IMR-90 (cell line): ENCODE measurements around the gene CAMK2D. TPM values are rescaled to one million over a fixed set of nuclear protein-coding genes. Genes with fewer than 3 reads are reported as not detected.

Source experiments
- ATAC-seq: fragments of 200-7000 bp; cut with Tn5 transposase; 2 replicates; pipeline ENCODE4 v1.9.1; 2020; ENCODE audit warnings: low read depth, mild to moderate bottlenecking, moderate library complexity
- BruUV-seq: library from RNA; stranded (reverse); fragments of 400-500 nt; replicated peaks from 2 replicates; lab custom pipeline; 2021; lab: Mats Ljungman, UMichigan
- CTCF ChIA-PET: fragments of 300-600 bp; formaldehyde crosslinking; extraction: SDS; loops from one replicate; lab custom pipeline; 2021; ENCODE audit warnings: antibody characterized with exemption; lab: Yijun Ruan, JAX
- POLR2A ChIA-PET: fragments of 300-600 bp; sonication (Branson Sonifier 250); formaldehyde crosslinking; loops from one replicate; lab custom pipeline; 2022; ENCODE audit warnings: antibody characterized with exemption; ENCODE audit not compliant: unreplicated experiment; lab: Charles Lee
- DNase-seq: peaks from one replicate; pipeline ENCODE4 v3.0.0; 2013
- H2AFZ ChIP-seq: replicated peaks from 2 replicates; pipeline ENCODE3; 2013; ENCODE audit warnings: low read length, mild to moderate bottlenecking; ENCODE audit not compliant: poor library complexity
- H2AK5ac ChIP-seq: 2 replicates; pipeline ENCODE4 v1.6.1; 2013; ENCODE audit warnings: low read depth, low read length, inconsistent platforms
- H2AK9ac ChIP-seq: replicated peaks from 2 replicates; pipeline ENCODE3; 2013; ENCODE audit warnings: mild to moderate bottlenecking, low read depth, low read length, moderate library complexity; ENCODE audit not compliant: poor library complexity
- H2BK120ac ChIP-seq: 2 replicates; pipeline ENCODE4 v1.6.1; 2013; ENCODE audit warnings: low read depth, low read length, inconsistent platforms
- H2BK15ac ChIP-seq: 3 replicates; pipeline ENCODE4 v1.6.1; 2013; ENCODE audit warnings: low read depth, low read length, inconsistent platforms
- H2BK20ac ChIP-seq: 2 replicates; pipeline ENCODE4 v1.6.1; 2013; ENCODE audit warnings: low read depth, mild to moderate bottlenecking, inconsistent platforms, low read length, moderate library complexity
- H2BK5ac ChIP-seq: 2 replicates; pipeline ENCODE4 v1.6.1; 2013; ENCODE audit warnings: mild to moderate bottlenecking, low read depth, low read length, inconsistent platforms; ENCODE audit not compliant: poor library complexity, severe bottlenecking
- H3K14ac ChIP-seq: replicated peaks from 2 replicates; pipeline ENCODE4 v1.6.1; 2013; ENCODE audit warnings: low read depth, low read length, inconsistent platforms
- H3K18ac ChIP-seq: 2 replicates; pipeline ENCODE4 v1.6.1; 2013; ENCODE audit warnings: low read depth, low read length, control low read depth
- H3K23ac ChIP-seq: 2 replicates; pipeline ENCODE4 v1.6.1; 2013; ENCODE audit warnings: low read depth, low read length, inconsistent platforms
- H3K27ac ChIP-seq: 2 replicates; pipeline ENCODE4 v1.5.1; 2013; ENCODE audit warnings: mild to moderate bottlenecking, control low read depth, low read length; ENCODE audit not compliant: insufficient read depth
- H3K27me3 ChIP-seq: 2 replicates; pipeline ENCODE4 v1.6.1; 2013; ENCODE audit warnings: low read length; ENCODE audit not compliant: control insufficient read depth, insufficient read depth
- H3K36me3 ChIP-seq: 2 replicates; pipeline ENCODE4 v1.6.1; 2013; ENCODE audit warnings: low read length, mixed read lengths; ENCODE audit not compliant: control insufficient read depth, insufficient read depth
- H3K4ac ChIP-seq: 2 replicates; pipeline ENCODE4 v1.6.1; 2013; ENCODE audit warnings: low read depth, low read length, inconsistent platforms
- H3K4me1 ChIP-seq: 2 replicates; pipeline ENCODE4 v1.6.1; 2013; ENCODE audit warnings: low read length, mixed read lengths; ENCODE audit not compliant: control insufficient read depth, insufficient read depth
- H3K4me2 ChIP-seq: 2 replicates; pipeline ENCODE4 v1.6.1; 2013; ENCODE audit warnings: low read depth, mild to moderate bottlenecking, control low read depth, low read length, moderate library complexity
- H3K4me3 ChIP-seq: 2 replicates; pipeline ENCODE4 v1.5.1; 2013; ENCODE audit warnings: low read depth, mild to moderate bottlenecking, control low read depth, low read length, moderate library complexity; ENCODE audit not compliant: insufficient read depth
- H3K56ac ChIP-seq: 2 replicates; pipeline ENCODE4 v1.6.1; 2013; ENCODE audit warnings: low read length, inconsistent platforms; ENCODE audit not compliant: insufficient read depth; ENCODE audit errors: extremely low read depth
- H3K79me1 ChIP-seq, 2 experiments: 2 replicates each; pipeline ENCODE4 v1.6.1; 2013; ENCODE audit warnings: low read length in 2 of 2, inconsistent platforms in 1 of 2, low read depth in 1 of 2
- H3K9ac ChIP-seq: 2 replicates; pipeline ENCODE4 v1.6.1; 2013; ENCODE audit warnings: low read depth, low read length, control low read depth
- H3K9me1 ChIP-seq: 2 replicates; pipeline ENCODE4 v1.6.1; 2013; ENCODE audit warnings: low read length, inconsistent platforms; ENCODE audit not compliant: insufficient read depth
- H3K9me3 ChIP-seq: 2 replicates; pipeline ENCODE4 v1.6.1; 2013; ENCODE audit warnings: low read length; ENCODE audit not compliant: control insufficient read depth, insufficient read depth
- H4K20me1 ChIP-seq: 2 replicates; pipeline ENCODE4 v1.6.1; 2013; ENCODE audit warnings: low read length, inconsistent platforms; ENCODE audit not compliant: insufficient read depth
- H4K5ac ChIP-seq: 2 replicates; pipeline ENCODE4 v1.6.1; 2013; ENCODE audit warnings: mild to moderate bottlenecking, low read depth, low read length, control low read depth
- H4K8ac ChIP-seq, 2 experiments: 2 replicates each; pipeline ENCODE4 v1.6.1; 2013; ENCODE audit warnings: low read depth in 2 of 2, low read length in 2 of 2, control low read depth in 1 of 2, inconsistent platforms in 1 of 2
- H4K91ac ChIP-seq: 2 replicates; pipeline ENCODE4 v1.6.1; 2013; ENCODE audit warnings: low read depth, low read length, inconsistent platforms; ENCODE audit not compliant: insufficient read depth
- BHLHE40 ChIP-seq: fragments of 150-350 bp; IDR thresholded peaks from 2 replicates; pipeline ENCODE4 v1.6.1; 2016; ENCODE audit warnings: mild to moderate bottlenecking, low read depth, low read length
- CHD1 ChIP-seq: IDR thresholded peaks from 2 replicates; pipeline ENCODE4 v1.6.1; 2012; ENCODE audit warnings: low read depth, low read length, improper control_type of control experiment
- CTCF ChIP-seq: conservative IDR thresholded peaks from 2 replicates; pipeline ENCODE4 v1.5.1; 2012; ENCODE audit warnings: mild to moderate bottlenecking, low read depth, low read length, improper control_type of control experiment
- FOS ChIP-seq: fragments of 150-350 bp; IDR thresholded peaks from 2 replicates; pipeline ENCODE4 v1.6.1; 2016; ENCODE audit warnings: low read depth, low read length
- MAZ ChIP-seq: IDR thresholded peaks from 2 replicates; pipeline ENCODE4 v1.6.1; 2012; ENCODE audit warnings: low read depth, mild to moderate bottlenecking, low read length, improper control_type of control experiment, moderate library complexity, borderline replicate concordance
- NFE2L2 ChIP-seq: fragments of 150-350 bp; IDR thresholded peaks from 2 replicates; pipeline ENCODE4 v1.6.1; 2016; ENCODE audit warnings: low read depth, mild to moderate bottlenecking, low read length
- POLR2A ChIP-seq: IDR thresholded peaks from 2 replicates; pipeline ENCODE4 v1.6.1; 2012; ENCODE audit warnings: mild to moderate bottlenecking, low read depth, low read length
- RAD21 ChIP-seq: IDR thresholded peaks from 2 replicates; pipeline ENCODE4 v1.6.1; 2012; ENCODE audit warnings: low read length, improper control_type of control experiment
- RCOR1 ChIP-seq: IDR thresholded peaks from 2 replicates; pipeline ENCODE4 v1.6.1; 2012; ENCODE audit warnings: mild to moderate bottlenecking, low read length, improper control_type of control experiment; ENCODE audit not compliant: insufficient replicate concordance
- RFX5 ChIP-seq: IDR thresholded peaks from 2 replicates; pipeline ENCODE4 v1.8.0; 2012; ENCODE audit warnings: low read depth, mild to moderate bottlenecking, low read length, moderate library complexity
- SMC3 ChIP-seq: fragments of 150-350 bp; IDR thresholded peaks from 2 replicates; pipeline ENCODE4 v1.6.1; 2016; ENCODE audit warnings: low read depth, mild to moderate bottlenecking, antibody characterized with exemption, low read length, moderate library complexity
- WGBS, 2 experiments: methylation state at CpG; one replicate each; pipeline versions ENCODE4 v1.1.5 to v1.1.7; 2013; ENCODE audit warnings: missing lambda C conversion rate in 2 of 2; ENCODE audit not compliant: insufficient read length in 1 of 2; ENCODE audit errors: extremely low coverage in 2 of 2; 5-methylcytosine and 5-hydroxymethylcytosine counted together
- dilution Hi-C: fragments of 300-500 bp; cut with HindIII; formaldehyde crosslinking; loops from one replicate; pipeline ENCODE4 v1.14.3; 2018; ENCODE audit warnings: low sequenced_read_pairs; ENCODE audit not compliant: unreplicated experiment
- in situ Hi-C: fragments of 300-500 bp; cut with MboI; formaldehyde crosslinking; loops from 3 replicates; pipeline ENCODE4 v1.14.3; 2019; ENCODE audit warnings: low sequenced_read_pairs, inconsistent platforms, mixed read lengths
- intact Hi-C: fragments of 100-400 bp; cut with micrococcal nuclease; formaldehyde crosslinking; loops from 2 replicates; pipeline ENCODE4 v1.10.0; 2022
- polyA plus RNA-seq, 3 experiments: library from polyadenylated mRNA; depleted of rRNA; stranded (reverse); fragments of >200 nt; gene quantifications; 2 replicates each; pipeline ENCODE4 v1.2.3, GENCODE V29; 2012; ENCODE audit warnings: low replicate concordance in 1 of 3
- total RNA-seq: library from RNA; depleted of rRNA; stranded (reverse); fragments of >200 nt; gene quantifications from 2 replicates; pipeline ENCODE4 v1.2.3, GENCODE V29; 2012

The CAMK2D gene
- total and polyA plus RNA-seq, 2 of the 4 experiments (the other 2 are of a cell fraction), result 44.6 to 156 TPM

- no peak for TF ChIP-seq RCOR1
Measured at GRCh38 chr4:113711883-113712662, 49.5 kb downstream of the CAMK2D start (continued).

GRCh38 chr4:113708250-113708649, 53.3 kb downstream of the CAMK2D start:
- POLR2A ChIA-PET, result no interaction called here
- in situ Hi-C loops, result no loop called here
- Histone ChIP-seq H2BK120ac (no peak overlapping the region), H2BK15ac (no peak overlapping the region), H3K4me1 (peaks cover 2% of the 10 kb centered on the region; the same call in 1 of the 2 replicates), H4K91ac (no peak overlapping the region), H3K4me3 (no peak overlapping the region), H3K4ac (no peak overlapping the region), H4K5ac (no peak overlapping the region), H3K9ac (no peak overlapping the region), H3K56ac (no peak overlapping the region), H2AK5ac (no peak overlapping the region), H2BK20ac (no peak overlapping the region), H3K27ac (no peak overlapping the region), H2AK9ac (no peak overlapping the region), H4K8ac (no peak overlapping the region), H3K9me3 (no peaks in the 10 kb centered on the region), H3K18ac (no peak overlapping the region), H3K27me3 (no peaks in the 10 kb centered on the region), H3K14ac (no peak overlapping the region), H2BK5ac (no peak overlapping the region), H2AFZ (no peak overlapping the region), H3K4me2 (no peak overlapping the region), H3K23ac (no peak overlapping the region), H3K36me3 (no peaks in the 10 kb centered on the region), H3K79me1 (peaks cover 16 to 38% of the 10 kb centered on the region in 2 experiments), H3K9me1 (0 out of 2 replicates have a peak, but pooled peaks cover 2% of the 10 kb centered on the region), H4K20me1 (peaks cover 12% of the 10 kb centered on the region; the same call in 1 of the 2 replicates)
- CTCF ChIA-PET, result no interaction called here
- dilution Hi-C loops, result no loop called here
- TF ChIP-seq MAZ (no peak), RFX5 (no peak), CHD1 (no peak), BHLHE40 (no peak), SMC3 (no peak), RCOR1 (no peak), POLR2A (no peak), FOS (no peak), RAD21 (no peak), CTCF (no peak), NFE2L2 (no peak)
- intact Hi-C loops, result no loop called here
- DNase-seq (peak; percentile 29), ATAC-seq (no peak)
- BruUV-seq, result no TSS peak
- WGBS, 2 experiments, result no CpG with 5 or more reads among the region's 1 CpG
